ENCODE measurements around the gene MSMO1.

- TF ChIP-seq, protein P1, sequence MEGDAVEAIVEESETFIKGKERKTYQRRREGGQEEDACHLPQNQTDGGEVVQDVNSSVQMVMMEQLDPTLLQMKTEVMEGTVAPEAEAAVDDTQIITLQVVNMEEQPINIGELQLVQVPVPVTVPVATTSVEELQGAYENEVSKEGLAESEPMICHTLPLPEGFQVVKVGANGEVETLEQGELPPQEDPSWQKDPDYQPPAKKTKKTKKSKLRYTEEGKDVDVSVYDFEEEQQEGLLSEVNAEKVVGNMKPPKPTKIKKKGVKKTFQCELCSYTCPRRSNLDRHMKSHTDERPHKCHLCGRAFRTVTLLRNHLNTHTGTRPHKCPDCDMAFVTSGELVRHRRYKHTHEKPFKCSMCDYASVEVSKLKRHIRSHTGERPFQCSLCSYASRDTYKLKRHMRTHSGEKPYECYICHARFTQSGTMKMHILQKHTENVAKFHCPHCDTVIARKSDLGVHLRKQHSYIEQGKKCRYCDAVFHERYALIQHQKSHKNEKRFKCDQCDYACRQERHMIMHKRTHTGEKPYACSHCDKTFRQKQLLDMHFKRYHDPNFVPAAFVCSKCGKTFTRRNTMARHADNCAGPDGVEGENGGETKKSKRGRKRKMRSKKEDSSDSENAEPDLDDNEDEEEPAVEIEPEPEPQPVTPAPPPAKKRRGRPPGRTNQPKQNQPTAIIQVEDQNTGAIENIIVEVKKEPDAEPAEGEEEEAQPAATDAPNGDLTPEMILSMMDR (IDR thresholded peaks at IDR 0.05; ENCODE audit: insufficient read depth, low read length, poor library complexity, severe bottlenecking): no peak
- TF ChIP-seq EZH2phosphoT487 (conservative IDR thresholded peaks at IDR 0.05; ENCODE audit: low read length): no peak
Measured at GRCh38 chr4:165380805-165381204, 53.3 kb downstream of the MSMO1 start.
